GM19455 (cell line): Measurements from ENCODE around the gene TTC3.
"Not testable (repeated sequence)": the region's sequence is repeated elsewhere in the genome, so short reads cannot be mapped to it uniquely, and the experiment has no call there.

Experiments
- ATAC-seq: cut with Tn5 transposase; IDR thresholded peaks from one replicate; pipeline ENCODE4 v1.9.1; 2021; ENCODE audit not compliant: unreplicated experiment

TTC3 gene, protein sequence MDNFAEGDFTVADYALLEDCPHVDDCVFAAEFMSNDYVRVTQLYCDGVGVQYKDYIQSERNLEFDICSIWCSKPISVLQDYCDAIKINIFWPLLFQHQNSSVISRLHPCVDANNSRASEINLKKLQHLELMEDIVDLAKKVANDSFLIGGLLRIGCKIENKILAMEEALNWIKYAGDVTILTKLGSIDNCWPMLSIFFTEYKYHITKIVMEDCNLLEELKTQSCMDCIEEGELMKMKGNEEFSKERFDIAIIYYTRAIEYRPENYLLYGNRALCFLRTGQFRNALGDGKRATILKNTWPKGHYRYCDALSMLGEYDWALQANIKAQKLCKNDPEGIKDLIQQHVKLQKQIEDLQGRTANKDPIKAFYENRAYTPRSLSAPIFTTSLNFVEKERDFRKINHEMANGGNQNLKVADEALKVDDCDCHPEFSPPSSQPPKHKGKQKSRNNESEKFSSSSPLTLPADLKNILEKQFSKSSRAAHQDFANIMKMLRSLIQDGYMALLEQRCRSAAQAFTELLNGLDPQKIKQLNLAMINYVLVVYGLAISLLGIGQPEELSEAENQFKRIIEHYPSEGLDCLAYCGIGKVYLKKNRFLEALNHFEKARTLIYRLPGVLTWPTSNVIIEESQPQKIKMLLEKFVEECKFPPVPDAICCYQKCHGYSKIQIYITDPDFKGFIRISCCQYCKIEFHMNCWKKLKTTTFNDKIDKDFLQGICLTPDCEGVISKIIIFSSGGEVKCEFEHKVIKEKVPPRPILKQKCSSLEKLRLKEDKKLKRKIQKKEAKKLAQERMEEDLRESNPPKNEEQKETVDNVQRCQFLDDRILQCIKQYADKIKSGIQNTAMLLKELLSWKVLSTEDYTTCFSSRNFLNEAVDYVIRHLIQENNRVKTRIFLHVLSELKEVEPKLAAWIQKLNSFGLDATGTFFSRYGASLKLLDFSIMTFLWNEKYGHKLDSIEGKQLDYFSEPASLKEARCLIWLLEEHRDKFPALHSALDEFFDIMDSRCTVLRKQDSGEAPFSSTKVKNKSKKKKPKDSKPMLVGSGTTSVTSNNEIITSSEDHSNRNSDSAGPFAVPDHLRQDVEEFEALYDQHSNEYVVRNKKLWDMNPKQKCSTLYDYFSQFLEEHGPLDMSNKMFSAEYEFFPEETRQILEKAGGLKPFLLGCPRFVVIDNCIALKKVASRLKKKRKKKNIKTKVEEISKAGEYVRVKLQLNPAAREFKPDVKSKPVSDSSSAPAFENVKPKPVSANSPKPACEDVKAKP (N-terminal part only)

GRCh38 chr21:37072988-37073416, at the start of gene TTC3, which contains the start of gene PIGP:
Gene TTC3, plus strand, starts transcription at chr21:37073254. Its CDS starts 14,004 bp downstream, at chr21:37087258.
Gene PIGP, minus strand, starts transcription at chr21:37073071. Its CDS starts 556 bp downstream, at chr21:37072515.
- ATAC-seq: peak; percentile 56

GRCh38 chr21:37026499-37026898, 46.6 kb upstream of the TTC3 start:
- ATAC-seq: no peak

GRCh38 chr21:37028570-37028969, 44.5 kb upstream of the TTC3 start:
- ATAC-seq: no peak

DNA sequence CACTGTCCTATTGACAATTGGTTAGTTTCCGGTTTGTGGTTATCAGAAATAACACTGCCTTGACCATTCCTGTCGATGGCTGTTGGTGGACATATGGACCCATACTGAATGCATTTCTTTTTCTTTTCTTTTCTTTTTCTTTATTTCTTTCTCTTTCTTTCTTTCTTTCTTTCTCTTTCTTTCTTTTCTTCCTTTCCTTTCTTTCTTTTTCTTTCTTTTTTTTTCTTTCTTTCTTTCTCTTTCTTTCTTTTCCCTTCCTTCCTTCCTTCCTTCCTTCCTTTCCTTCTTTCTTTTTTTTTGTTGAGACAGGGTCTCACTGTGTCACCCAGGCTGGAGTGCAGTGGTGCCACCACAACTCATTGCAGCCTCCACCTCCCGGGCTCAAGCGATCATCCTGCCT, 42.2 kb upstream of the TTC3 start:
- no peak for ATAC-seq

DNA sequence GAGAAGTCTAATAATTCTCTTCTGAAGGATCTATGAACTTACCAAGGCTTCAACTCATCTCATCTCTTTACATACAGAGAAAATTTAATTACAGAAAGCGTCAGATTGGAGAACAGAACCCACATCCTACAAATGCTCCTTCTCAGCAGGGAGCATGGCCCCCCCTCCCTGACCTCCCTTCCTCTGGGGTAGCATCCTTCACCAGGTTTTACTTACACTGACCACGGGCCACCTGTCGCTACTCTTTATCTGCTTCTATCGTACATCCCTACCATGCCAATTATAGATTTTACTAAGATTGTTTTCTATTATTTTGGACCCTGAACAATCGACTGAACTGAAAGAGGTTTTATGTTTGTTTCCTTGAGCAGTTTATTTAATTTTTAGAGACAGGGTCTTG, 40.8 kb upstream of the TTC3 start:
- no peak for ATAC-seq

DNA sequence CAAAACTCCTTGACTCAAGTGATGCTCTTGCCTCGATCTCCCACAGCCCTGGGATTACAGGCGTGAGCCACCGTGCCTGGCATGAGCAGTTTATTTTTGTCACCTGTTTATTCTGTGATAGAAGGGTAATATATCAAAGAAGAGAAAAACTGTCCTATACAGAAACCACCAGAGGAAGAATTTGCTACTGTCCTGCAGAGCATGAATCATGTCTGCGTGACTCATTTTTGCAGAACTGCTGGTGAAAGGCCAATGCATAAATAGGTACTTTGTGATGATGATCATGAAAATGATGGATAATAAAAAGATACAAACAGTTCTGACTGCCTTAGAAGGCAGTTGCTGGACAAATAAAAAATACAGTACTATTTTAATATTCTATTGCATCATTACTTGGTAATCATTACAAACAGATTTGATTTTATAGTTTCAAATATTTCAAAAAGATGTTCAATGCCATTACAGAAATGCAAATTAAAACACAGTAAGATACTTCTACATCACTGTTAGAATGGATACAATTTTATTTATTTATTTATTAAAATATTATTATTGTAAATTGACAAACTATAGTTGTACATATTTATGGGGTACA, 40.1 kb upstream of the TTC3 start:
- no peak for ATAC-seq

GRCh38 chr21:37034394-37034793, 38.7 kb upstream of the TTC3 start:
- not testable (repeated sequence) for ATAC-seq

DNA sequence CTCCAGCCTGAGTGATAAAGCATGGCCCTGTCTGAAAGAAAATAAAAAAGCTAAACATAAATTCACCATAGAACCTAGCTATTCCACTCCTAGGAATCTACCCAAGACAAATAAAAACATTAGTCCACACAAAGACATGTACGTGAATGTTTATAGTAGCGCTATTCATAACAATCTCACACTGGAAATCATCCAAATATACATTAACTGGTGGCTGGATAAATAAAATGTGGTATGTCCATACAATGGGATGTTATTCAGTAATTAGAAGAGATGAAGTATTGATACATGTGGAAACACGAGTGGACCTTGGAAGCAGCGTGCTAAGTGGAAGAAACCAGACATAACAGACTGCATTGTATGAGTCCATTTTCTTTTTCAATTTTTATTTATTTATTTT, 36.9 kb upstream of the TTC3 start:
- ATAC-seq: no peak

GRCh38 chr21:37039411-37040075, 33.5 kb upstream of the TTC3 start:
- ATAC-seq: no peak

- no peak for ATAC-seq
These were observed 32.8 kb upstream of the TTC3 start for GRCh38 chr21:37040212-37040611.

- ATAC-seq: no peak
These were observed 31.3 kb upstream of the TTC3 start for GRCh38 chr21:37041706-37042271.

DNA sequence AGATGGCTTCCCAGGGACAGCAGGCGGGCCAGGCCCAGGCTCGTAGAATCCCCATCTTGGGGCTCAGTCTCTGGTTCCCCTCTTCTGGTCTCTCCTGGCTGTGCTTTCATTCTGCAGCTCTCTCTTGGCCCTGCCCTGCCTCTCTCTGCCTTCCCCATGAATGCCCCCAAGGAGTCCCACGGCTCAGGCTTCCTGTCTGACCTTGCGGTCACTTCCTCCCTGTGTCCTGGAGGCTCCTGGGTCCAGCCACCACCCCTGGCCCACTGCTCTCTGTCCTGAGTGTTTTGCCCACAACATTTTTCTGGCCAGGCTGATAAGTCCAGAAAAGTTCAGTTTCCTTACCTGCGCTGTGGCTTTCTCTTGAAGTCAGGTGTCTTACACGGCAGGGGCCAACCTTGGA, 29.2 kb upstream of the TTC3 start:
- no peak for ATAC-seq

DNA sequence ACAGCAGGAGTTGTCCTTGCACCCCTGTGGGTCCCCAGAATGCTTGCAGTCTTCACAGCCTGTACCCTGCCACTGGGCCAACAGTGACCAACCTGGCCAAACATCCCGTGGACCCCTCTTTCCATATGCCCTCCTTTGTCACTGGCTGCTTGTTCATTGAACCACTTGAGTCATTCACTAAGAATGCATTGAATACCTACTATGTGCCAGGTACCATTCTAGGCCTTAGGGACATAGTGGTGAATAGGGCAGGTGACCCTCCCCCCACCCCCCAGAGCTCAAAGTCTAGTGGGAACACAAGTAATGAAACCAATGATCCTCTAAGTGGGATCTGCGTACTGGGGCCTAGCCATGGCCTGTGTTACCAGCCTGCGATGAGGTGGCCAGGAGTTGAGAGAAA, 28.4 kb upstream of the TTC3 start:
- ATAC-seq: no peak

DNA sequence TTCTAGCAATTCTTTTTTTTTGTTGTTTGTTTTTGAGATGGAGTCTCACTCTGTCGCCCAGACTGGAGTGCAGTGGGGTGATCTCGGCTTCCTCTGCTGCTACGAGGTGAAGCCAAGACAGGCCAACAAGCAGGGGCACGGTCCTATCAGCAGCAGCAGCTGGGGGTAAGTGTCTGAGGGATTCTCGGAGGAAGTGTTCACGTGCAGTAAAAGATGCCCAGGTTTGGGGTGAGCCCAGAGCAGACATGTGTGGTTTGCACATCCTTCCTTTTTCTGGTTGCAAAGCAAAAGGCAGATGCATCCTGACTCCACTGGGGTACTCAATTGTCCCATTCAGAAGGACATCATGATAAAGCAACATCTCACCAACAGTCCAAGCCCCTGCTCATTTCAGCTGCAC, 27.9 kb upstream of the TTC3 start:
- no peak for ATAC-seq

GRCh38 chr21:37045556-37045955, 27.5 kb upstream of the TTC3 start:
- no peak for ATAC-seq

GRCh38 chr21:37047079-37047478, 26.0 kb upstream of the TTC3 start:
- no peak for ATAC-seq

DNA sequence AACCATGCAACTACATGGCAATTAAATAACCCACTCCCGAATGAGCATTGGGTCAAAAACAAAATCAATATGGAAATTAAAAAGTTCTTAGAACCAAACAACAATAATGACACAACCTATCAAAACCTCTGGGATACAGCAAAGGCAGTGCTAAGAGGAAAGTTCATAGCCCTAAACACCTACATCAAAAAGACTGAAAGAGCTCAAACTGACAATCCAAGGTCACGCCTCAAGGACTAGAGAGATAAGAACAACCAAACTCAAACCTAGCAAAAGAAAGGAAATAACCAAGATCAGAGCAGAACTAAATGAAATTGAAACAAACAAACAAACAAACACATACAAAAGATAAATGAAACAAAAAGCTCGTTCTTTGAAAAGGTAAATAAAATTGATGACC, 23.3 kb upstream of the TTC3 start:
- not testable (repeated sequence) for ATAC-seq

DNA sequence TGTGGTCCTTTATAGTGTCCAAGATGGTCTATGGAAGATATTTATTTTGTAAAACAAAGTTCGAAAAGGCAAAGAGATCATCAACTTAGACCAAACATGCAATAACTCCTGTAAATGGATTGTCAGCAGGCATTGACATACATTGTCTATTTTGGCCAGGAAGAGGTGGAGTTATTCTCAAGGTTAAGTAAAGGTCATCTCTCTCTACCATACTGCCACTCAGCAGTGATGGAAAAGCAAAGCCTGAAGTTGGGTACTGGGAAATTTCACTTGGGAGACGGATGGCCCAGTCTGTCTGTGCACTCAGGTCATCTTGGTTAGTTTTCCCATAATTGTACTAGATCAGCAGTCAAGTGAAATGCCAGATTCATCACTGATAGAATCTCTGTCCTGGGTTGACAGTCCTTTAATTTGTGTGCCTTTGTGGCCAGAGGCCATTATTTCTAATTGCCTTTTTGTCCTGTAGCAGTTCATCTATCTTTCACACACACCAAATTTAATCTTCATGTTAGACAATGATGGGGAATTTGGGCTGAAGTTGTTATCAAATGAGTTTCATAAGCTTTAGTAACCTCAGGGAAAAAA, 17.7 kb upstream of the TTC3 start:
- ATAC-seq: no peak

DNA sequence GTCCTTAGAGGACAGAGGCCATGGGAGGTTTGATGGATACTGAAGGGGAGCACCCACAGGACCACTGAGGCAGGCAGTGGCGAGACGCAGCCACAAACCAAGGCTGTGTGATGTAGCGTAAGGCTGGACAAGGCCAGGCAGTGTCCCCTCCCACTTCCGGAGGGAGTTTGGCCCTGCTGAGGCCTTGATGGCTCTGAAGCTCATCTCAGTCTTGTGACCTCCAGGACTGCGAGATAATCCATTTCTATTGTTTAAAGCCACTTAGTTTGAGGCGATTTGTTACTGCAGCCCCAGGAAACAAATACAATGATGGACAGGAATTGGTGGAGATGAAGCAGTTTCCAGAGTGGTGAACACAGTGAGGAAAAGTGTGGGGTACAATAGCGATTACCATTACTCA, 15.4 kb upstream of the TTC3 start:
- no peak for ATAC-seq

- no peak for ATAC-seq
These were observed 14.8 kb upstream of the TTC3 start for GRCh38 chr21:37058261-37058660.
